ENCODE measurements around the gene SPOCD1. TPM values are rescaled to one million over a fixed set of nuclear protein-coding genes. Genes with fewer than 3 reads are reported as not detected.

The SPOCD1 gene
- polyA plus RNA-seq, 1 experiment, result 78.8 TPM

DNA sequence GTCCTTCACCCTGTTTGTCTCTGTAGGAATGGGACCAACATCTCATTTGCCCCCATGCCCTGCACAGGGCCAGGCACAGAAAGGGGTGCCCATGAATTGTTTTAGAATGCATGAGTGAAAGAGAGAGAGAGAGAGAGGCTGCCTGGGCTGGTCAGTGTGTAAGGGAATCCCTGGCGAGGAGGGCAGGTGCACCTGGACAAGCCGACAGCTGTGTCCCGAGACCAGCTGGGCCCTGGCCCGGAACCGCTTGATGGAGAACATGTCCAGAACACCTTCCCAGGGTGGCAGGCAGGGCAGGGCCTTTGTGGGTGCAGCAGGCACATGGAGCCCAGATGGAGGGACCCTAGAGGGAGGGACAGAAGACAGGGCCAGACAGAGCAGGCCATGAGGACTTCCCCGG is 22.7 kb downstream of the SPOCD1 start:
- no peaks in the 10 kb centered on the region for H3K9me3 ChIP-seq (ENCODE audit: control insufficient read depth, insufficient read depth, low read length)
- no peak for DNase-seq (ENCODE audit: low read depth, low spot score)
- TF ChIP-seq, protein P1, sequence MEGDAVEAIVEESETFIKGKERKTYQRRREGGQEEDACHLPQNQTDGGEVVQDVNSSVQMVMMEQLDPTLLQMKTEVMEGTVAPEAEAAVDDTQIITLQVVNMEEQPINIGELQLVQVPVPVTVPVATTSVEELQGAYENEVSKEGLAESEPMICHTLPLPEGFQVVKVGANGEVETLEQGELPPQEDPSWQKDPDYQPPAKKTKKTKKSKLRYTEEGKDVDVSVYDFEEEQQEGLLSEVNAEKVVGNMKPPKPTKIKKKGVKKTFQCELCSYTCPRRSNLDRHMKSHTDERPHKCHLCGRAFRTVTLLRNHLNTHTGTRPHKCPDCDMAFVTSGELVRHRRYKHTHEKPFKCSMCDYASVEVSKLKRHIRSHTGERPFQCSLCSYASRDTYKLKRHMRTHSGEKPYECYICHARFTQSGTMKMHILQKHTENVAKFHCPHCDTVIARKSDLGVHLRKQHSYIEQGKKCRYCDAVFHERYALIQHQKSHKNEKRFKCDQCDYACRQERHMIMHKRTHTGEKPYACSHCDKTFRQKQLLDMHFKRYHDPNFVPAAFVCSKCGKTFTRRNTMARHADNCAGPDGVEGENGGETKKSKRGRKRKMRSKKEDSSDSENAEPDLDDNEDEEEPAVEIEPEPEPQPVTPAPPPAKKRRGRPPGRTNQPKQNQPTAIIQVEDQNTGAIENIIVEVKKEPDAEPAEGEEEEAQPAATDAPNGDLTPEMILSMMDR (IDR thresholded peaks at IDR 0.05; ENCODE audit: low read depth, low read length), result no peak
- ChIA-PET CTCF (interaction anchor here (0.7 kb wide), 1 partner anchor 171 kb away, joined by 3 read pairs; no protein-coding TSS in a partner anchor), POLR2A (no interaction called here)
- H3K4me3 ChIP-seq (ENCODE audit: low read depth, low read length), result no peak overlapping the region
- H3K27ac ChIP-seq (ENCODE audit: low read depth, low read length), result peak overlapping the region; percentile 21
- no peaks in the 10 kb centered on the region for H3K27me3 ChIP-seq (ENCODE audit: control insufficient read depth, insufficient read depth, low read length)

DNA sequence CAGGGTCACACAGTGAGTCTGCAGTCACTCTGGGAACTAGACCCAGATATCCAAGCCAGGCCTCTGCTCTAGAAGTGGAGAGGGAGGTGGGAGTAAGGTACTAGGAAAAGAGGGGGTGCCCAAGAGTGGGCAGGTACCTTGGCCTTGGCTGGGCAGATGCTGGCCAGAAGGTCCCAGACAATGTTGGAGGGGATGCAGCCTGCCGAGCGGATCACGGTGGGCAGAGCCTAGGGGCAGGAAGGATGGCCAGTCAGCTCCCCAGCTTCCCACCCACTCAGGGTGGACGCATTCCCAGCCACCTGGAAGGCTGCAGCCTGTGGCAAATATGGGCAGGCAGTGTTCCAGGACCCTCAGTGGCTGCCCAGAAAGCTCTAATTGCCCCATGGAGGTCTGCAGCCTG is 23.3 kb downstream of the SPOCD1 start:
- H3K27ac ChIP-seq (ENCODE audit: low read depth, low read length), result peak overlapping the region; percentile 31
- H3K9me3 ChIP-seq (ENCODE audit: control insufficient read depth, insufficient read depth, low read length), result no peaks in the 10 kb centered on the region
- POLR2A ChIA-PET, result no interaction called here
- CTCF ChIA-PET, result interaction anchor here (0.7 kb wide), 1 partner anchor 172 kb away, joined by 3 read pairs; no protein-coding TSS in a partner anchor
- no peaks in the 10 kb centered on the region for H3K27me3 ChIP-seq (ENCODE audit: control insufficient read depth, insufficient read depth, low read length)
- no peak overlapping the region for H3K4me3 ChIP-seq (ENCODE audit: low read depth, low read length)
- DNase-seq (ENCODE audit: low read depth, low spot score), result no peak
- TF ChIP-seq, protein P1 (IDR thresholded peaks at IDR 0.05; ENCODE audit: low read depth, low read length), result no peak

DNA sequence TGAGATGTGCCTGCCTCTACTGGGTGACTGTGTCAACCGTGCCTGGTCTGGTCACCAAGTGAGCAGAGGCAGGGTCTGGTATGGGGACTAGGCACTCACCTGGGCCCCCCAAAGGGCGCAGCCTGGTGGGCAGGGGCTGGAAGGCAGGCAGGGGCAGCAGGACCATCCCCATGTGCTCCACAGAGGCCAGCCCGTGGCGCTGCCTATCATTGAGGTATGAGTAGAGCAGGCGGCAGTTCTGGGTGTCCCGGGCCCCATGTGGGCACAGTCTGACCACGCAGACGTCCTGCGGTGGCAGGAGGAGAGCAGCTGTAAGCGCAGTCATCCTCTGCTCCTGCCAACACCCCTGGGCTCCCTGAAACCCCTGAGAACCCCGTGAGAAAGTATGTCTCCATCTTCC is 23.7 kb downstream of the SPOCD1 start:
- ChIA-PET CTCF (no interaction called here), POLR2A (no interaction called here)
- no peak for DNase-seq (ENCODE audit: low read depth, low spot score)
- H3K9me3 ChIP-seq (ENCODE audit: control insufficient read depth, insufficient read depth, low read length), result no peaks in the 10 kb centered on the region
- no peak overlapping the region for H3K4me3 ChIP-seq (ENCODE audit: low read depth, low read length)
- no peaks in the 10 kb centered on the region for H3K27me3 ChIP-seq (ENCODE audit: control insufficient read depth, insufficient read depth, low read length)
- peak overlapping the region; percentile 31 for H3K27ac ChIP-seq (ENCODE audit: low read depth, low read length)
- TF ChIP-seq, protein P1 (IDR thresholded peaks at IDR 0.05; ENCODE audit: low read depth, low read length), result no peak

DNA sequence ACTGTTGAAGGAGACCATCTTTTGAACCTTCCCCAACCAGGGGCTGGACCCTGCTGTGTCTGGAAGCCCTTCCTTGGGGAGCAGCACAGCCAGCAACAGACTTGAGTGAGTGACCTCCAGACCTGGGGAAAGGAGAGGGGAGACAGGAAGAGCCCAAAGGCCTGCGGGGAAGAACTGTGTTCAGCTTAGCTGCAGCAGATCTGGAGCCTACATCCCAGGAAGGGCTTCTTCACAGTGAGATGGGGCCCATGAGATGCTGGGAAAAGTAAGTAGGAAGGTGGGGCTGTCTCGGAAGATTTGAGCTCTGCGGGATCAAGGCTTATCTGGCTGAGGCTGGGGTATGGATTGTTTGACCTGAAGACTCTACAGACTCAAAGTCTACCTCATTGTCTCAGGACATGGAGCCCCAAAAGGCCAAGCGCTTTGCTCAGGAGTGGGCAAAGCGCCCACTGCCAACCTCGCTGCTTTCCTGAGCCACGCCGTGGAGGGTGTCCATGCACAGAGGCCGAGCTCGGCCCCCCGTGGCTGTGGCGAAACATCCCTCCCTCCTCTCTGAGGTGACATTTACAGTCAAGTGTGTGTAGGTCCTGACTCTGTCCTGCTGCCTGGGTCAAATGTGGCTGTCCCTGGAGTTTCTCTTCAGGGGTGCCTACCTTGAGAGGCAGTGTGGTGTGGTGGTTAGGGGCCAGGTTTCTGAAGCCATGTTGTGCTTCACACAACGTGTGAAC is 24.5 kb downstream of the SPOCD1 start:
- DNase-seq (ENCODE audit: low read depth, low spot score), result no peak
- H3K27me3 ChIP-seq (ENCODE audit: control insufficient read depth, insufficient read depth, low read length), result no peaks in the 10 kb centered on the region
- CTCF ChIA-PET, result interaction anchor here (0.9 to 4.6 kb wide), 3 partner anchors 28 to 227 kb away, joined by 3 to 44 read pairs (median 5); no protein-coding TSS in a partner anchor
- peak overlapping the region; percentile 39 for H3K27ac ChIP-seq (ENCODE audit: low read depth, low read length)
- POLR2A ChIA-PET, result interaction anchor here (0.6 kb wide), 2 partner anchors 29 to 347 kb away, joined by 4 read pairs; no protein-coding TSS in a partner anchor
- TF ChIP-seq, protein P1 (IDR thresholded peaks at IDR 0.05; ENCODE audit: low read depth, low read length), result no peak
- no peaks in the 10 kb centered on the region for H3K9me3 ChIP-seq (ENCODE audit: control insufficient read depth, insufficient read depth, low read length)
- H3K4me3 ChIP-seq (ENCODE audit: low read depth, low read length), result no peak overlapping the region

DNA sequence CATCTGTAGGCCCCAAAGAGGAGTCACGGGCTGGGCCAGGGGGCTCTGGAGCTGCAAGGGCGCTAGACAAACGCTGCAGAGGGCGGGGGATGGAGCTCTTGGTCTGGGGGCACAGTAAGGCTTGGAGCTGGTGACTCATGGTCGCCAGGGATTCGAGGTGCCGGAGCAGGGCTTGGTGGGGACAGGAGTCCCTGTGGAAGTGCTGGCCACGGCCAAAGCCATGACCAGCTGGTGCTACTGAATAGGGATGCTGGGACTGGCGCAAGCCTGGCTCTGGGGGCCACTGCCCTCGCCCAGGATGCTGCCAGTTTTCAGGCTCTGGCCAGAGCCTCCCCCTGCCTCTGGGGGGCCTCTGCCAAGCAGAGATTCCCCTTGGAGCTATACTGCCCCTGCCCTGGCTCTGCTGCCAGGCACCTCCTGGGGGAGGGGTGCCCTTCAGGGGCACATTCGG is 25.2 kb downstream of the SPOCD1 start:
- peak overlapping the region; percentile 39 for H3K27ac ChIP-seq (ENCODE audit: low read depth, low read length)
- H3K4me3 ChIP-seq (ENCODE audit: low read depth, low read length), result no peak overlapping the region
- ChIA-PET CTCF (interaction anchor here (0.8 to 4.6 kb wide), 7 partner anchors 8 to 272 kb away, joined by 3 to 52 read pairs (median 15); no protein-coding TSS in a partner anchor), POLR2A (interaction anchor here (0.6 kb wide), 3 partner anchors 348 to 581 kb away, joined by 4 to 5 read pairs (median 4); no protein-coding TSS in a partner anchor)
- no peaks in the 10 kb centered on the region for H3K27me3 ChIP-seq (ENCODE audit: control insufficient read depth, insufficient read depth, low read length)
- no peaks in the 10 kb centered on the region for H3K9me3 ChIP-seq (ENCODE audit: control insufficient read depth, insufficient read depth, low read length)
- DNase-seq (ENCODE audit: low read depth, low spot score), result no peak
- TF ChIP-seq, protein P1 (IDR thresholded peaks at IDR 0.05; ENCODE audit: low read depth, low read length), result no peak

Measured in AG04450 (cell line).